OCI-LY7 (cell line): Measurements from ENCODE around the gene SLC27A6. TPM values are rescaled to one million over a fixed set of nuclear protein-coding genes. Genes with fewer than 3 reads are reported as not detected.

Experiments
- BruUV-seq: library from RNA; stranded (reverse); fragments of 400-500 nt; replicated peaks from 2 replicates; lab custom pipeline; 2021; lab: Mats Ljungman, UMichigan
- CTCF ChIA-PET: fragments of 300-600 bp; sonication (Branson Sonifier 250); formaldehyde crosslinking; loops from one replicate; lab custom pipeline; 2022; ENCODE audit warnings: antibody characterized with exemption; ENCODE audit not compliant: unreplicated experiment; lab: Charles Lee
- POLR2A ChIA-PET: fragments of 300-600 bp; sonication (Branson Sonifier 250); formaldehyde crosslinking; loops from one replicate; lab custom pipeline; 2022; ENCODE audit warnings: antibody characterized with exemption; lab: Charles Lee
- DNase-seq: peaks from one replicate; pipeline ENCODE4 v3.0.0-alpha.2; 2015; ENCODE audit warnings: low spot score
- H2AFZ ChIP-seq: fragments of 200-600 bp; sonication (generic), shearing (Covaris generic); 2 replicates; pipeline ENCODE4 v1.6.1; 2014; ENCODE audit warnings: mild to moderate bottlenecking, antibody characterized with exemption, low read length, moderate library complexity
- H3K27ac ChIP-seq: fragments of 200-600 bp; sonication (generic); 2 replicates; pipeline ENCODE4 v1.5.1; 2014; ENCODE audit warnings: mixed run types, low read depth, mild to moderate bottlenecking, moderate library complexity, low read length, inconsistent platforms; ENCODE audit not compliant: poor library complexity, severe bottlenecking
- H3K36me3 ChIP-seq: fragments of 200-600 bp; sonication (generic); 2 replicates; pipeline ENCODE4 v1.6.1; 2014; ENCODE audit warnings: mild to moderate bottlenecking, antibody characterized with exemption, low read length, moderate library complexity, mixed read lengths; ENCODE audit not compliant: insufficient read depth
- H3K4me1 ChIP-seq: fragments of 200-600 bp; sonication (generic); 2 replicates; pipeline ENCODE4 v1.5.1; 2014; ENCODE audit warnings: mild to moderate bottlenecking, low read length; ENCODE audit not compliant: insufficient read depth, poor library complexity, severe bottlenecking
- H3K4me2 ChIP-seq: fragments of 200-600 bp; sonication (generic); 2 replicates; pipeline ENCODE4 v1.6.1; 2014; ENCODE audit warnings: mild to moderate bottlenecking, low read length
- H3K4me3 ChIP-seq: fragments of 200-600 bp; sonication (generic); 2 replicates; pipeline ENCODE4 v1.5.1; 2014; ENCODE audit warnings: mild to moderate bottlenecking, low read depth, low read length; ENCODE audit not compliant: poor library complexity, severe bottlenecking
- H3K79me2 ChIP-seq: fragments of 200-600 bp; sonication (generic); 2 replicates; pipeline ENCODE4 v1.6.1; 2016; ENCODE audit warnings: low read depth, mild to moderate bottlenecking, low read length, moderate library complexity, mixed read lengths; ENCODE audit not compliant: insufficient read depth
- H3K9me2 ChIP-seq: fragments of 200-600 bp; sonication (generic); 2 replicates; pipeline ENCODE4 v1.6.1; 2016; ENCODE audit warnings: mild to moderate bottlenecking, low read length, mixed read lengths; ENCODE audit not compliant: insufficient read depth
- H3K9me3 ChIP-seq: fragments of 200-600 bp; sonication (generic); 2 replicates; pipeline ENCODE4 v1.6.1; 2014; ENCODE audit warnings: mild to moderate bottlenecking, mixed run types, low read length, mixed read lengths
- H4K20me1 ChIP-seq: fragments of 200-600 bp; sonication (generic); 2 replicates; pipeline ENCODE4 v1.6.1; 2014; ENCODE audit warnings: mild to moderate bottlenecking, antibody characterized with exemption, low read length, moderate library complexity, mixed read lengths; ENCODE audit not compliant: insufficient read depth
- EZH2phosphoT487 ChIP-seq: fragments of 200-600 bp; sonication (generic); IDR thresholded peaks from 2 replicates; pipeline ENCODE4 v1.6.1; 2018; ENCODE audit warnings: low read depth, borderline replicate concordance, mild to moderate bottlenecking, mixed run types, antibody characterized with exemption, low read length, moderate library complexity, mixed read lengths
- intact Hi-C: fragments of 100-400 bp; cut with micrococcal nuclease; formaldehyde crosslinking; loops from one replicate; pipeline ENCODE4 v1.10.0; 2022; ENCODE audit not compliant: unreplicated experiment
- total RNA-seq, 2 experiments: library from RNA; depleted of rRNA in 1 of 2; stranded (reverse); fragments of >200 nt in 1 of 2; shearing (Covaris generic) in 1 of 2; gene quantifications; 2 replicates each; pipeline ENCODE4 v1.2.3, GENCODE V29; 2014 to 2022
- TF ChIP-seq, protein P1 (sequence below): fragments of 200-600 bp; sonication (generic); conservative IDR thresholded peaks from 2 replicates; pipeline ENCODE4 v1.5.1; 2014; ENCODE audit warnings: mild to moderate bottlenecking, antibody characterized with exemption, low read length, moderate library complexity, mixed read lengths

Gene SLC27A6
- total RNA-seq, 2 experiments from 2014 or later = not detected

DNA sequence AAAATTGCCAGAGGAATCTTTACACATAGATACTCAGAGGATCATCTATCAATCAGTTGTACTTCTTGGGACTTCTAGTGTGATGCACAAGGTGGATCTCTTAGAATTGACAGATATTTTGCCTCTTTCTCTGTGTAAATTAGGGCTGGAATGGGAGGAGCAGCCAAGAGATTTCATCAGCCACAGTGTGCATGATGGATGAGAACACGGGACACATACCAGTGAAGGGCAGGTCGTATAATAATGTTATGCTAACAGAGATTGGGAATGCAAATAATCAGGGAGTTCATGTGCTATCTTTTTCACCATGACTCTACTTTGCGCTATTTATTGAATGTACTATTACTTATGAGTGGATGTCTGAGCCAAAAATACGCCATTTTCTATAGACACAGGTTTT lies 86.0 kb downstream of the SLC27A6 start:
- Histone ChIP-seq H3K36me3 (no peaks in the 10 kb centered on the region), H3K4me3 (no peak overlapping the region), H3K4me1 (no peaks in the 10 kb centered on the region), H3K9me3 (no peaks in the 10 kb centered on the region), H4K20me1 (no peaks in the 10 kb centered on the region), H3K27ac (no peak overlapping the region), H3K4me2 (no peak overlapping the region), H3K79me2 (no peaks in the 10 kb centered on the region), H3K9me2 (no peaks in the 10 kb centered on the region), H2AFZ (no peak overlapping the region)
- TF ChIP-seq, protein P1, sequence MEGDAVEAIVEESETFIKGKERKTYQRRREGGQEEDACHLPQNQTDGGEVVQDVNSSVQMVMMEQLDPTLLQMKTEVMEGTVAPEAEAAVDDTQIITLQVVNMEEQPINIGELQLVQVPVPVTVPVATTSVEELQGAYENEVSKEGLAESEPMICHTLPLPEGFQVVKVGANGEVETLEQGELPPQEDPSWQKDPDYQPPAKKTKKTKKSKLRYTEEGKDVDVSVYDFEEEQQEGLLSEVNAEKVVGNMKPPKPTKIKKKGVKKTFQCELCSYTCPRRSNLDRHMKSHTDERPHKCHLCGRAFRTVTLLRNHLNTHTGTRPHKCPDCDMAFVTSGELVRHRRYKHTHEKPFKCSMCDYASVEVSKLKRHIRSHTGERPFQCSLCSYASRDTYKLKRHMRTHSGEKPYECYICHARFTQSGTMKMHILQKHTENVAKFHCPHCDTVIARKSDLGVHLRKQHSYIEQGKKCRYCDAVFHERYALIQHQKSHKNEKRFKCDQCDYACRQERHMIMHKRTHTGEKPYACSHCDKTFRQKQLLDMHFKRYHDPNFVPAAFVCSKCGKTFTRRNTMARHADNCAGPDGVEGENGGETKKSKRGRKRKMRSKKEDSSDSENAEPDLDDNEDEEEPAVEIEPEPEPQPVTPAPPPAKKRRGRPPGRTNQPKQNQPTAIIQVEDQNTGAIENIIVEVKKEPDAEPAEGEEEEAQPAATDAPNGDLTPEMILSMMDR = no peak
- TF ChIP-seq EZH2phosphoT487 = no peak
- DNase-seq = no peak
- ChIA-PET CTCF (no interaction called here), POLR2A (no interaction called here)
- intact Hi-C loops = no loop called here
- no TSS peak for BruUV-seq

DNA sequence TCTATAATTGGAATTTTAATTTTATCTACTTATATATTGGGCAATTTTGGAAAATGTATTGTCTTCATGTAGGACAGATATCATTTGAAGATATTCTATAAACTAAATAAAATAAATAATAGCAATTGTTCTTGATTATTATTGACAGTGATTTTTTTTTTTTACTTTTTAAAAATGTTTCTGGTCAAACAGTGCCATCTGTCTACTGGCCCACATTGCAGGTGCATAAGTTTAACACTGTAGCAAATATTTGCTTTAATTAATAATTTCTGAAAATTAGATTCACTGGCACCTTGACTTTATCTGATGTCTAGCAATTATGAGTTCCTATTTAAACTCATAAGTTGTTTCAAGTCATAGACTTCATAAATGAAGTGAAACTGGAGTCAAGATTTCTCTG lies 88.2 kb downstream of the SLC27A6 start:
- TF ChIP-seq, protein P1 = no peak
- no peak for TF ChIP-seq EZH2phosphoT487
- H2AFZ ChIP-seq = no peak overlapping the region
- H3K4me2 ChIP-seq = no peak overlapping the region
- H3K36me3 ChIP-seq = no peaks in the 10 kb centered on the region
- H3K9me2 ChIP-seq = no peaks in the 10 kb centered on the region
- H4K20me1 ChIP-seq = no peaks in the 10 kb centered on the region
- no peaks in the 10 kb centered on the region for H3K79me2 ChIP-seq
- no peaks in the 10 kb centered on the region for H3K4me1 ChIP-seq
- no peaks in the 10 kb centered on the region for H3K9me3 ChIP-seq
- CTCF ChIA-PET = no interaction called here
- no peak for DNase-seq
- BruUV-seq = no TSS peak
- POLR2A ChIA-PET = interaction anchor here (0.7 kb wide), 1 partner anchor 13 kb away, joined by 3 read pairs; no protein-coding TSS in a partner anchor
- H3K4me3 ChIP-seq = no peak overlapping the region
- H3K27ac ChIP-seq = no peak overlapping the region
- intact Hi-C loops = no loop called here

DNA sequence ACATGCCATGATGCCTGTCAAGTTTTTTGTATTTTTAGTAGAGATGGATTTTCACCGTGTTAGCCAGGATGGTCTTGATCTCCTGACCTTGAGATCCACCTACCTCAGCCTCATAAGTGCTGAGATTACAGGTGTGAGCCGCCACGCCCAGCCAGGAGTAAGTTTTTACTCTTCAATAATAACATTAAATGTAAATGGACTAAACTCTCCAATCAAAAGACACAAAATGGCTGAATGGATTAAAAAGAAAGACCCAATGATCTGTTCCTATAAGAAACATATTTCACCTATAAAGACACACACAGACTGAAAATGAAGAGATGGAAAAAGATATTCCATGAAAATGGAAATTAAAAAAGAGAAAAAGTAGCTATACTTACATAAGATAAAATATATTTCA lies 92.0 kb downstream of the SLC27A6 start:
- no peak for DNase-seq
- CTCF ChIA-PET = no interaction called here
- intact Hi-C loops = no loop called here
- Histone ChIP-seq H3K4me3 (no peak overlapping the region), H3K36me3 (no peaks in the 10 kb centered on the region), H3K4me1 (no peaks in the 10 kb centered on the region), H2AFZ (no peak overlapping the region), H3K79me2 (no peaks in the 10 kb centered on the region), H3K9me3 (no peaks in the 10 kb centered on the region), H4K20me1 (no peaks in the 10 kb centered on the region), H3K27ac (no peak overlapping the region), H3K9me2 (no peaks in the 10 kb centered on the region), H3K4me2 (no peak overlapping the region)
- POLR2A ChIA-PET = interaction anchor here (0.6 to 0.7 kb wide), 2 partner anchors 10 to 623 kb away, joined by 3 to 5 read pairs; no protein-coding TSS in a partner anchor
- TF ChIP-seq, protein P1 = no peak
- TF ChIP-seq EZH2phosphoT487 = no peak
- no TSS peak for BruUV-seq
